Esophagus squamous epithelium (tissue), 5 donors: ENCODE measurements around the gene RPL3. TPM values are rescaled to one million over a fixed set of nuclear protein-coding genes. Genes with fewer than 3 reads are reported as not detected.
A peak's percentile ranks its signal among the peaks of the same experiment; 100 is the strongest.

Source experiments
- DNase-seq: peaks from one replicate; lab custom pipeline; 2025; lab: John Stamatoyannopoulos, UW
- H3K27ac ChIP-seq, 4 donors: fragments of 200-600 bp; sonication (generic); one replicate each; pipeline ENCODE4 v1.5.1; 2016 to 2019; ENCODE audit warnings: mild to moderate bottlenecking in 1 of 4
- H3K27me3 ChIP-seq, 4 donors: fragments of 200-600 bp; sonication (generic); 1 replicate in 3 of 4; 2 replicates in 1 of 4; pipeline versions ENCODE4 v1.5.1 to v1.6.0; 2017 to 2021; ENCODE audit warnings: antibody characterized with exemption in 1 of 4
- H3K36me3 ChIP-seq, 3 donors: fragments of 200-600 bp; sonication (generic); one replicate each; pipeline ENCODE4 v1.5.1; 2016 to 2019
- H3K4me1 ChIP-seq, 3 donors: fragments of 200-600 bp; sonication (generic); one replicate each; pipeline ENCODE4 v1.5.1; 2017 to 2019
- H3K4me3 ChIP-seq, 4 donors: fragments of 200-600 bp; sonication (generic); 1 replicate in 3 of 4; 2 replicates in 1 of 4; pipeline ENCODE4 v1.5.1; 2016 to 2019; ENCODE audit warnings: mild to moderate bottlenecking in 2 of 4, moderate library complexity in 1 of 4
- H3K9me3 ChIP-seq, 3 donors: fragments of 200-600 bp; sonication (generic); one replicate each; pipeline ENCODE4 v1.5.1; 2016 to 2019
- POLR2A ChIP-seq, 4 donors: fragments of 450-650 bp; IDR thresholded peaks; one replicate each; pipeline ENCODE4 v1.6.1; 2017; ENCODE audit warnings: antibody characterized with exemption in 4 of 4, mild to moderate bottlenecking in 4 of 4, moderate library complexity in 3 of 4
- WGBS, 2 donors: methylation state at CpG; one replicate each; pipeline ENCODE4 v1.1.5; 2018; 5-methylcytosine and 5-hydroxymethylcytosine counted together
- intact Hi-C: fragments of 100-400 bp; cut with DNase I; formaldehyde crosslinking; loops from one replicate; pipeline ENCODE4 v1.15.0; 2022
- total RNA-seq, 4 donors: library from RNA; depleted of rRNA; stranded (reverse); fragments of >200 nt; gene quantifications; one replicate each; pipeline ENCODE4 v1.1.0, GENCODE V29; 2016
- TF ChIP-seq, protein P1 (sequence below), 6 experiments: fragments of 450-650 bp in 4 of 6; fragments of 200-600 bp in 2 of 6; sonication (generic) in 2 of 6; IDR thresholded peaks; one replicate each; pipeline ENCODE4 v1.5.1; 2016 to 2019; ENCODE audit warnings: antibody characterized with exemption in 6 of 6, mild to moderate bottlenecking in 4 of 6, moderate library complexity in 4 of 6
- donor health status: DM: yes; HTN: yes; CAD: no.

The RPL3 gene
- total RNA-seq = 1,000 to 10,000 TPM; 1,469 to 2,891 (median 2,008) TPM

DNA sequence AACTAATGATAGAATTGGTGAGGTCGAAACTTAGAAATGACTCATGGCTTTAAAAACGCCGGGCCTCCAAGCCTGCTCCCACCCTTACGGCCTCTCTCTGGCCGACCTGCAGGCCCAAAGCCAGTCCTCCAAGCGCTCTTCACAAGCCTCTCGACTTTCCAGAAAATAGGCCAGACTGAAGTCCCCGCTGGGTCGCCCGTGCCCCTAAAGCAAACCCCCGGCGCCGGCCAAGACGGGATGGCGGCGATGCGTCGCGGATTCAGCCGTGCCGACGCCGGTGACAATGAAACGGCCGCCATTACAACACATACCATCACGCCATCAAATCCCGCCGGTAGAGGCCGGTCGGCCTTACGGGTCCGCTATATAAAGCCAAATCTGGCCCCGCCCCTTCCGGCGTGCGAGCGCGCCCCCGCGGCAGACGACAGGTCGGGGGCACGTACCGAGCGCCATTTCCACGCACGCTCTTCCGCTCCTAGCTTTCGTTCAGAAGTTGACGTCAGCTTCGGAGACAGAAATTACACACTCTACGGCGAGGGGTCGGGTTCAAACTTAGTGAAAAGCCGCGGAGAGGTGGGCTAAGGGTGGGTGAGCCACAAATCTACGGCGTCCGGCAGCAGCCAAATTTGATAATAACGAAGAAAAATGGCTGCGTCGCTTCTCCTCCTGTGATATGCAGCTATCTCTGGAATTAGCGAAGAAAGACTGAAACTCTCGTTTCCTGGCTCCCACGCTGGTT is at the start of gene RPL3:
TSS of gene RPL3 (minus strand) at position 340 of the 739 bp plus-strand sequence. CDS start at position 314, 26 bp downstream.
- peaks cover 22 to 39% (median 34%) of the 10 kb centered on the region in 3 donors for H3K36me3 ChIP-seq
- WGBS, 2 donors = 0 to 1% methylated on average over 20 to 35 of the region's 65 CpGs
- H3K4me1 ChIP-seq = peaks cover 33 to 49% (median 41%) of the 10 kb centered on the region in 3 donors
- H3K27me3 ChIP-seq = no peaks in the 10 kb centered on the region
- intact Hi-C loops = no loop called here
- TF ChIP-seq POLR2A (IDR thresholded peaks at IDR 0.05) = peak in 2 of 4 donors; percentile 87 to 96
- TF ChIP-seq, protein P1, sequence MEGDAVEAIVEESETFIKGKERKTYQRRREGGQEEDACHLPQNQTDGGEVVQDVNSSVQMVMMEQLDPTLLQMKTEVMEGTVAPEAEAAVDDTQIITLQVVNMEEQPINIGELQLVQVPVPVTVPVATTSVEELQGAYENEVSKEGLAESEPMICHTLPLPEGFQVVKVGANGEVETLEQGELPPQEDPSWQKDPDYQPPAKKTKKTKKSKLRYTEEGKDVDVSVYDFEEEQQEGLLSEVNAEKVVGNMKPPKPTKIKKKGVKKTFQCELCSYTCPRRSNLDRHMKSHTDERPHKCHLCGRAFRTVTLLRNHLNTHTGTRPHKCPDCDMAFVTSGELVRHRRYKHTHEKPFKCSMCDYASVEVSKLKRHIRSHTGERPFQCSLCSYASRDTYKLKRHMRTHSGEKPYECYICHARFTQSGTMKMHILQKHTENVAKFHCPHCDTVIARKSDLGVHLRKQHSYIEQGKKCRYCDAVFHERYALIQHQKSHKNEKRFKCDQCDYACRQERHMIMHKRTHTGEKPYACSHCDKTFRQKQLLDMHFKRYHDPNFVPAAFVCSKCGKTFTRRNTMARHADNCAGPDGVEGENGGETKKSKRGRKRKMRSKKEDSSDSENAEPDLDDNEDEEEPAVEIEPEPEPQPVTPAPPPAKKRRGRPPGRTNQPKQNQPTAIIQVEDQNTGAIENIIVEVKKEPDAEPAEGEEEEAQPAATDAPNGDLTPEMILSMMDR (IDR thresholded peaks at IDR 0.05) = peak in 5 of 6 experiments; percentile 11 to 33 (median 21)
- peak within 1 kb of the TSS; percentile 96 to 100 (median 98) for H3K27ac ChIP-seq
- H3K9me3 ChIP-seq = no peaks in the 10 kb centered on the region
- peak within 1 kb of the TSS; percentile 54 to 84 (median 77) for H3K4me3 ChIP-seq
- DNase-seq = peak; percentile 87

DNA sequence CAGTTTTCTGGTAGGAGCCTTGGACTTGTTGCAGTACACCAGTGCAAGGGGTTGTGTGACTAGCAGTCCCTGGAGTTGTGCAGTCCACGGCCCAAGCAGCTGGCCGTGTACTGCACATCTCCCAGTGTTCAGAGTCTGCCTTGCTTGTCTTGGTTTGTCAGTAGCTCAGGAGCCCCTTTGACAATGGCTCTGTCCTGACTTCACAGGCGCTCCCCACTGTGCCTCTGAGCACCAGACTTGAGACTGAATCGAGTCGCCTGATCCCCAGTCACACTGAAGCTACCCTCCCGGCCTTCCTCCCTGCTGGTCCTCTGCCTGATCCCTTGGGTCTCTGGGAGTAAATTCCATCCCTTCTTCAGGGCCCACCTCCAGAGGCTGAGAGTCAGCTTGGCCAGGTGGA is 49.8 kb upstream of the RPL3 start:
- peaks cover 4 to 28% (median 9%) of the 10 kb centered on the region in 3 donors for H3K4me1 ChIP-seq
- DNase-seq = no peak
- no peaks in the 10 kb centered on the region for H3K27me3 ChIP-seq
- peaks cover 0 to 7% (median 3%) of the 10 kb centered on the region in 3 donors for H3K9me3 ChIP-seq
- H3K36me3 ChIP-seq = peaks cover 0 to 11% (median 0%) of the 10 kb centered on the region in 3 donors
- no peak overlapping the region for H3K4me3 ChIP-seq
- TF ChIP-seq POLR2A (IDR thresholded peaks at IDR 0.05) = no peak
- TF ChIP-seq, protein P1 (IDR thresholded peaks at IDR 0.05) = no peak
- intact Hi-C loops = no loop called here
- H3K27ac ChIP-seq = no peak overlapping the region
- WGBS, 2 donors = 85% methylated on average over 4 of the region's 6 CpGs; no CpG with 5 or more reads in 1 of the 2 donors

DNA sequence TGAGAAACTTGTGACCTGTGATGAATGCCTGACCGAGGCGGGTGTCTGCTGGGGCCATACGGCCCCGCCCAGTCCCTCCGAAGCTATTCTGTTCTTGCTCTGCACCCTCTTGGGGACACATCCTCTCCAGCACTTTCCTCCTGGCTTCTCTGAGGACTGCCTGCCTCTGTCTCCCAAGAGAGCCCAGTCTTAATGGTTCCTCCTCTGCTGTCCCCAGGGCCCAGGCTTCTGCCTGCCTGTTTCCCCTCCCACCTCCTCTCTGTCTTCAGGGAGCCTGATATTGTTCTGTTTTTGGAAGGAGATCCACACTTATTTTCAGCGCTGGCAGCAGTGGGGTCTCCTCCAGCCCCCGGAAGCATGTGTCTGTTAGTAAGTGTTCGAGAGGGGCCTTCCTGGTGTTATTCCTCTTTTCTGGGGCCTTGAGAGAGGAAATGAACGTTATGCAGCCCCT is 49.1 kb upstream of the RPL3 start:
- Histone ChIP-seq H3K9me3 (peaks cover 0 to 7% (median 3%) of the 10 kb centered on the region in 3 donors), H3K27me3 (no peaks in the 10 kb centered on the region), H3K4me1 (peaks cover 11 to 35% (median 16%) of the 10 kb centered on the region in 3 donors), H3K36me3 (peaks cover 0 to 9% (median 0%) of the 10 kb centered on the region in 3 donors), H3K27ac (no peak overlapping the region), H3K4me3 (no peak overlapping the region)
- no peak for DNase-seq
- no peak for TF ChIP-seq POLR2A (IDR thresholded peaks at IDR 0.05)
- TF ChIP-seq, protein P1 (IDR thresholded peaks at IDR 0.05) = no peak
- 86 to 94% methylated on average over 6 to 7 of the region's 9 CpGs for WGBS, 2 donors
- intact Hi-C loops = no loop called here

DNA sequence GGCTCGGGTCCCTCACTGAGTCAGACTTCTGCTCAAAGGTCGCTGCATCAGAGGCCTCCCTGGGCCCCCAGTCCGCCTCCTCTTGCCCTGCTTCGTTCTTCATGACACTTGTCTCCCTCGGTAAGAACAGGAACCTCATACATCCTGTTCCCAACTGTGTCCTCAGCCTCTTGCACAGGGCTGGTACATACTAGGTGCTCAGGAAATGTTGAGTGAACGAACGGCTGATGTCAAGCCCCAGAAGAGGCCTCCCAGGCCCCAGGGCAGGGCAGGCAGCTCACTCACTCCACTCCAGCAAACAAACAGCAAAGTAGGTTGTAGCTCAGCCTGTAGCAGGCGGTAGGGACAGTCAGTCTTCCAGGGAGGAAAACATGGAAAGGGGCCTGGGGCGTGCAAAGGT is 47.6 kb upstream of the RPL3 start:
- Histone ChIP-seq H3K9me3 (peaks cover 0 to 7% (median 3%) of the 10 kb centered on the region in 3 donors), H3K36me3 (peaks cover 0 to 9% (median 0%) of the 10 kb centered on the region in 3 donors), H3K27ac (peak overlapping the region in 1 of 4 donors; percentile 39), H3K4me1 (peaks cover 25 to 50% (median 31%) of the 10 kb centered on the region in 3 donors), H3K27me3 (no peaks in the 10 kb centered on the region), H3K4me3 (no peak overlapping the region)
- intact Hi-C loops = no loop called here
- 38 to 76% methylated on average over 3 to 6 of the region's 9 CpGs for WGBS, 2 donors
- DNase-seq = no peak
- no peak for TF ChIP-seq POLR2A (IDR thresholded peaks at IDR 0.05)
- TF ChIP-seq, protein P1 (IDR thresholded peaks at IDR 0.05) = no peak

DNA sequence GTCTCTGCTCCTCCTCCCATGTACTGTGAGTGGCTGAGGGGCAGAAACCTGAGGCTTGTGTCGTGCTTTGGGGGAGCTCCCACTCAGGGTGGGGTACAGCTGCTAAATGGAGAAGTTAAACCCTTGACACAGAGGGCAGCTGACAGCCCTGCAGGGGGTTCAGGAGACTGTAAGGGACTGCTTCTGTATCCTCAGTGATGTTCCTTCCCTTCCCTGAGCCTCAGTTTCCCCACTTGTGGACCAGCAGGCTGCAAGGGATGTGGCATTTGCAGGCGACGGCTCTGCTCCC is 46.0 kb upstream of the RPL3 start:
- no peak overlapping the region for H3K4me3 ChIP-seq
- TF ChIP-seq POLR2A (IDR thresholded peaks at IDR 0.05) = no peak
- TF ChIP-seq, protein P1 (IDR thresholded peaks at IDR 0.05) = no peak
- no peak for DNase-seq
- H3K27me3 ChIP-seq = no peaks in the 10 kb centered on the region
- peaks cover 0 to 9% (median 0%) of the 10 kb centered on the region in 3 donors for H3K36me3 ChIP-seq
- intact Hi-C loops = no loop called here
- WGBS, 2 donors = 79 to 94% methylated on average over 2 to 3 of the region's 3 CpGs
- H3K9me3 ChIP-seq = no peaks in the 10 kb centered on the region
- peak overlapping the region in 1 of 4 donors; percentile 68 for H3K27ac ChIP-seq
- H3K4me1 ChIP-seq = peaks cover 33 to 64% (median 42%) of the 10 kb centered on the region in 3 donors
